SU-DHL-6 (cell line): ENCODE measurements around the gene GPHB5.
"Not testable (repeated sequence)": the region's sequence is repeated elsewhere in the genome, so short reads cannot be mapped to it uniquely, and the experiment has no call there.

Source experiments
- H2AFZ ChIP-seq: fragments of 200-600 bp; sonication (generic); 2 replicates; pipeline ENCODE4 v1.6.1; 2014; ENCODE audit warnings: low read depth, mild to moderate bottlenecking, moderate library complexity, mixed read lengths, antibody characterized with exemption, low read length; ENCODE audit not compliant: severe bottlenecking
- H3F3A ChIP-seq: fragments of 200-600 bp; shearing (Covaris generic); 2 replicates; pipeline ENCODE4 v1.6.0; 2016; ENCODE audit warnings: antibody characterized with exemption, mild to moderate bottlenecking; ENCODE audit not compliant: insufficient read depth
- H3K27ac ChIP-seq: fragments of 200-600 bp; sonication (generic); 2 replicates; pipeline ENCODE4 v1.5.1; 2016; ENCODE audit warnings: low read depth, mild to moderate bottlenecking, low read length, moderate library complexity, mixed read lengths
- H3K27me3 ChIP-seq: fragments of 200-600 bp; sonication (generic), shearing (Covaris generic); 2 replicates; pipeline ENCODE4 v1.6.0; 2014; ENCODE audit warnings: mild to moderate bottlenecking, low read length
- H3K36me3 ChIP-seq: fragments of 200-600 bp; sonication (generic); 2 replicates; pipeline ENCODE4 v1.6.1; 2014; ENCODE audit warnings: mild to moderate bottlenecking, low read length, mixed read lengths
- H3K4me2 ChIP-seq: fragments of 300-600, 200-600 bp; shearing (Covaris generic), sonication (generic); 2 replicates; pipeline ENCODE4 v1.6.0; 2014; ENCODE audit warnings: low read length, low read depth, mild to moderate bottlenecking; ENCODE audit not compliant: poor library complexity, severe bottlenecking
- H3K4me3 ChIP-seq: fragments of 200-600 bp; sonication (generic); 2 replicates; pipeline ENCODE4 v1.5.1; 2014; ENCODE audit warnings: antibody characterized with exemption, low read length, mild to moderate bottlenecking, mixed read lengths; ENCODE audit not compliant: insufficient read depth, poor library complexity, severe bottlenecking
- H3K79me2 ChIP-seq: fragments of 200-600 bp; sonication (generic); 2 replicates; pipeline ENCODE4 v1.6.1; 2014; ENCODE audit warnings: mild to moderate bottlenecking, low read length, moderate library complexity; ENCODE audit not compliant: insufficient read depth
- H3K9ac ChIP-seq: fragments of 200-600 bp; sonication (generic); 2 replicates; pipeline ENCODE4 v1.7.0; 2014; ENCODE audit warnings: mild to moderate bottlenecking, low read length
- H3K9me2 ChIP-seq: fragments of 200-600 bp; sonication (generic); replicated peaks from 2 replicates; pipeline ENCODE4 v1.6.1; 2014; ENCODE audit warnings: low read length; ENCODE audit not compliant: insufficient read depth
- H3K9me3 ChIP-seq: fragments of 200-600 bp; sonication (generic); 2 replicates; pipeline ENCODE4 v1.6.1; 2014; ENCODE audit warnings: low read length, mixed read lengths; ENCODE audit not compliant: insufficient read depth
- H4K20me1 ChIP-seq: fragments of 200-600 bp; sonication (generic); 2 replicates; pipeline ENCODE4 v1.6.1; 2014; ENCODE audit warnings: low read depth, mild to moderate bottlenecking, antibody characterized with exemption, low read length, moderate library complexity, mixed read lengths
- CTCF ChIP-seq: fragments of 200-600 bp; sonication (generic); IDR thresholded peaks from one replicate; pipeline ENCODE4 v1.5.1; 2017; ENCODE audit warnings: antibody characterized with exemption, mild to moderate bottlenecking, low read length, moderate library complexity; ENCODE audit not compliant: insufficient read depth, poor library complexity, severe bottlenecking
- EZH2phosphoT487 ChIP-seq: fragments of 200-600 bp; sonication (generic), shearing (Covaris generic); conservative IDR thresholded peaks from 2 replicates; pipeline ENCODE4 v1.6.1; 2018; ENCODE audit warnings: mild to moderate bottlenecking, antibody characterized with exemption, low read length, moderate library complexity, mixed read lengths

The GPHB5 gene

GRCh38 chr14:63282997-63283883 is 35.5 kb downstream of the GPHB5 start:
- Histone ChIP-seq H3K9me2 (no peaks in the 10 kb centered on the region), H3K27me3 (no peaks in the 10 kb centered on the region), H3K4me2 (no peak overlapping the region), H3K4me3 (no peak overlapping the region), H3K36me3 (no peaks in the 10 kb centered on the region), H4K20me1 (no peaks in the 10 kb centered on the region), H3K9ac (no peak overlapping the region), H3F3A (no peaks in the 10 kb centered on the region), H3K79me2 (no peaks in the 10 kb centered on the region), H3K27ac (no peak overlapping the region), H2AFZ (no peak overlapping the region), H3K9me3 (no peaks in the 10 kb centered on the region)
- TF ChIP-seq EZH2phosphoT487 = no peak
- TF ChIP-seq CTCF = no peak

GRCh38 chr14:63279933-63280332 is 38.8 kb downstream of the GPHB5 start:
- H3K4me3 ChIP-seq, H3K9ac ChIP-seq, H3K9me3 ChIP-seq, H4K20me1 ChIP-seq, H3K4me2 ChIP-seq, H3K27ac ChIP-seq, H3K9me2 ChIP-seq, H3F3A ChIP-seq, H2AFZ ChIP-seq, H3K36me3 ChIP-seq, H3K79me2 ChIP-seq, H3K27me3 ChIP-seq: not testable (repeated sequence)

- Histone ChIP-seq H3K27me3 (no peaks in the 10 kb centered on the region), H3K4me2 (no peak overlapping the region), H3K27ac (no peak overlapping the region), H3K9me3 (no peaks in the 10 kb centered on the region), H3K79me2 (no peaks in the 10 kb centered on the region), H2AFZ (no peak overlapping the region), H3K9ac (no peak overlapping the region), H3K36me3 (no peaks in the 10 kb centered on the region), H4K20me1 (no peaks in the 10 kb centered on the region), H3K9me2 (no peaks in the 10 kb centered on the region), H3F3A (no peaks in the 10 kb centered on the region), H3K4me3 (no peak overlapping the region)
- TF ChIP-seq EZH2phosphoT487 (no peak), CTCF (no peak)
Measured at GRCh38 chr14:63277591-63278183, 41.0 kb downstream of the GPHB5 start.
